ENCODE results near the gene GPER1.

The GPER1 gene

GRCh38 chr7:1099637-1100036 is 11.7 kb downstream of the GPER1 start:
- H3K4me3 ChIP-seq: no peak overlapping the region
- H3K27ac ChIP-seq: no peak overlapping the region
- no peak for DNase-seq (ENCODE audit: low spot score)
- no peak for TF ChIP-seq CTCF (IDR thresholded peaks at IDR 0.05)

- TF ChIP-seq CTCF (IDR thresholded peaks at IDR 0.05): no peak
- H3K27ac ChIP-seq: no peak overlapping the region
- no peak for DNase-seq (ENCODE audit: low spot score)
- no peak overlapping the region for H3K4me3 ChIP-seq
These were observed 12.5 kb downstream of the GPER1 start for GRCh38 chr7:1100386-1100785.

GRCh38 chr7:1100834-1101562 is 13.1 kb downstream of the GPER1 start:
- H3K4me3 ChIP-seq: no peak overlapping the region
- H3K27ac ChIP-seq: no peak overlapping the region
- TF ChIP-seq CTCF (IDR thresholded peaks at IDR 0.05): no peak
- no peak for DNase-seq (ENCODE audit: low spot score)

GRCh38 chr7:1101563-1102431 is 13.9 kb downstream of the GPER1 start:
- no peak for TF ChIP-seq CTCF (IDR thresholded peaks at IDR 0.05)
- Histone ChIP-seq H3K4me3 (no peak overlapping the region), H3K27ac (no peak overlapping the region)
- no peak for DNase-seq (ENCODE audit: low spot score)

GRCh38 chr7:1103009-1103788 is 15.3 kb downstream of the GPER1 start:
- H3K27ac ChIP-seq: no peak overlapping the region

More at GRCh38 chr7:1103009-1103788, 15.3 kb downstream of the GPER1 start:
- no peak overlapping the region for H3K4me3 ChIP-seq
- no peak for DNase-seq (ENCODE audit: low spot score)
- TF ChIP-seq CTCF (IDR thresholded peaks at IDR 0.05): no peak
